ENCODE results near the gene CEP164.

DNA sequence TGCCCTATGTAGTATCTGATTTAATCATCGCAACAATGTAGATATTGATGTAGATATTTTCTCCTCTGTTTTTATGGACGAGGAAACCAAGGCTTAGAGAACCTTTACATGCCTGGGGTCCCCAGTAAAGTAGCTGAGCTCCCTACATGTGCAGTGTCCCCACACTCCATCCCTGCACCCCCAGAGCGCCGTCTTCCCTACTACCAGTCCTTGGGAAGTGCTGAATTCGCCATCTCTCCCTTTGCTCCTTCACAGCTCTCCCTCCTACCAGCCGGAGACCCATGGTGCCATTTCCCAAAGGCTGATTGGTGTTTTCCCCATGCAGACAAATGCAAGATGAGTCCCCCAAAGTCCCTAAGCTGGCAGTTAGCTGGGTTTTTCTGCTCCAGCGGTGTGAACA lies 86.0 kb downstream of the CEP164 start:
- TF ChIP-seq GATA3 (IDR thresholded peaks at IDR 0.05; ENCODE audit: low read depth, low read length) (no peak), GATA2 (IDR thresholded peaks at IDR 0.05; ENCODE audit: low read depth, low read length) (no peak)

Data from SH-SY5Y (cell line).